HepG2 (cell line): ENCODE data around the gene CNNM4. TPM values are rescaled to one million over a fixed set of nuclear protein-coding genes. Genes with fewer than 3 reads are reported as not detected.

Experiments used
- BCL6 ChIP-seq: IDR thresholded peaks from 2 replicates; pipeline ENCODE4 v1.6.1; 2016; ENCODE audit warnings: missing genetic modification reagents, missing compliant biosample characterization
- HDAC1 ChIP-seq: sonication (generic); formaldehyde crosslinking; IDR thresholded peaks from 2 replicates; pipeline ENCODE4 v1.5.1; 2020; ENCODE audit warnings: mild to moderate bottlenecking, missing genetic modification reagents
- POLR2G ChIP-seq: fragments of 200-400 bp; formaldehyde crosslinking; IDR thresholded peaks from 2 replicates; pipeline ENCODE4 v1.6.1; 2018; ENCODE audit warnings: mild to moderate bottlenecking, low read depth, low read length, moderate library complexity
- THAP11 ChIP-seq: IDR thresholded peaks from 2 replicates; pipeline ENCODE4 v1.6.1; 2016; ENCODE audit warnings: missing biosample characterization, missing genetic modification reagents
- ZFAT ChIP-seq: sonication (generic); formaldehyde crosslinking; conservative IDR thresholded peaks from 2 replicates; pipeline ENCODE4 v1.8.1; 2023; ENCODE audit warnings: missing genetic modification reagents, inconsistent platforms
- ZFP36L2 ChIP-seq: sonication (generic); formaldehyde crosslinking; IDR thresholded peaks from 2 replicates; pipeline ENCODE4 v1.4.0; 2020; ENCODE audit warnings: missing genetic modification reagents
- ZNF136 ChIP-seq: sonication (generic); formaldehyde crosslinking; IDR thresholded peaks from 2 replicates; pipeline ENCODE4 v1.8.1; 2022; ENCODE audit warnings: low read depth, mild to moderate bottlenecking, moderate library complexity, missing genetic modification reagents
- ZNF260 ChIP-seq: sonication (generic); formaldehyde crosslinking; IDR thresholded peaks from 2 replicates; pipeline ENCODE4 v1.4.0; 2020; ENCODE audit warnings: missing genetic modification reagents, low read depth, mild to moderate bottlenecking, borderline replicate concordance
- ZNF614 ChIP-seq: IDR thresholded peaks from 2 replicates; pipeline ENCODE4 v1.6.1; 2018; ENCODE audit warnings: missing biosample characterization, missing genetic modification reagents, inconsistent platforms, borderline replicate concordance
- ZNF687 ChIP-seq: sonication (generic); formaldehyde crosslinking; IDR thresholded peaks from 2 replicates; pipeline ENCODE4 v1.5.1; 2020; ENCODE audit warnings: mild to moderate bottlenecking, missing genetic modification reagents, moderate library complexity
- ZNF704 ChIP-seq: sonication (generic); formaldehyde crosslinking; IDR thresholded peaks from 2 replicates; pipeline ENCODE4 v1.8.1; 2023; ENCODE audit warnings: mild to moderate bottlenecking, inconsistent platforms, moderate library complexity, missing genetic modification reagents, borderline replicate concordance
- polyA plus RNA-seq, 8 experiments: library from polyadenylated mRNA; depleted of rRNA in 3 of 8; stranded (reverse) in 7 of 8; unstranded in 1 of 8; fragments of >200 nt; fragmentation: Illumina TruSeq in 4 of 8; extraction: Trizol in 4 of 8; gene quantifications; 2 replicates each; pipeline versions ENCODE4 v1.2.1 to v1.2.3, GENCODE V29; 2011 to 2016; ENCODE audit warnings: low read depth in 4 of 8, missing spikeins in 1 of 8, mixed read lengths in 1 of 8; ENCODE audit not compliant: insufficient read depth in 1 of 8
- total RNA-seq, 5 experiments: library from RNA; depleted of rRNA; stranded (reverse); fragments of >200 nt; fragmentation: Illumina TruSeq; extraction: Trizol; gene quantifications; 2 replicates each; pipeline ENCODE4 v1.2.3, GENCODE V29; 2016; ENCODE audit warnings: low read depth in 1 of 5
- TF ChIP-seq, protein P1 (sequence below): sonication (generic); formaldehyde crosslinking; IDR thresholded peaks from 2 replicates; pipeline ENCODE4 v1.4.0; 2020; ENCODE audit warnings: mild to moderate bottlenecking, low read depth, missing genetic modification reagents

The CNNM4 gene
- total and polyA plus RNA-seq, 2 of the 13 experiments (the other 11 are each of a cell fraction or from before 2014, with no cell fraction given) = 5.9 to 8.4 TPM

GRCh38 chr2:96801005-96801785, 40.5 kb downstream of the CNNM4 start (continued):
- TF ChIP-seq ZNF260 (CRISPR knock-in tag) = no peak
- no peak for TF ChIP-seq BCL6 (CRISPR knock-in tag)
- TF ChIP-seq POLR2G = no peak
- 0 out of 2 replicates have a peak, but pooled peaks have one; percentile 30 for TF ChIP-seq THAP11
- TF ChIP-seq, protein P1, sequence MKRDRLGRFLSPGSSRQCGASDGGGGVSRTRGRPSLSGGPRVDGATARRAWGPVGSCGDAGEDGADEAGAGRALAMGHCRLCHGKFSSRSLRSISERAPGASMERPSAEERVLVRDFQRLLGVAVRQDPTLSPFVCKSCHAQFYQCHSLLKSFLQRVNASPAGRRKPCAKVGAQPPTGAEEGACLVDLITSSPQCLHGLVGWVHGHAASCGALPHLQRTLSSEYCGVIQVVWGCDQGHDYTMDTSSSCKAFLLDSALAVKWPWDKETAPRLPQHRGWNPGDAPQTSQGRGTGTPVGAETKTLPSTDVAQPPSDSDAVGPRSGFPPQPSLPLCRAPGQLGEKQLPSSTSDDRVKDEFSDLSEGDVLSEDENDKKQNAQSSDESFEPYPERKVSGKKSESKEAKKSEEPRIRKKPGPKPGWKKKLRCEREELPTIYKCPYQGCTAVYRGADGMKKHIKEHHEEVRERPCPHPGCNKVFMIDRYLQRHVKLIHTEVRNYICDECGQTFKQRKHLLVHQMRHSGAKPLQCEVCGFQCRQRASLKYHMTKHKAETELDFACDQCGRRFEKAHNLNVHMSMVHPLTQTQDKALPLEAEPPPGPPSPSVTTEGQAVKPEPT = 0 out of 2 replicates have a peak, but pooled peaks have one; percentile 39
- TF ChIP-seq ZNF704 (CRISPR knock-in tag) = no peak
- TF ChIP-seq ZFP36L2 = no peak
- no peak for TF ChIP-seq ZNF136 (CRISPR knock-in tag)
- no peak for TF ChIP-seq HDAC1 (CRISPR knock-in tag)
- TF ChIP-seq ZNF614 (CRISPR knock-in tag) = peak; percentile 41; the same call in 1 of the 2 replicates
- no peak for TF ChIP-seq ZFAT (CRISPR knock-in tag)
- peak; percentile 84 for TF ChIP-seq ZNF687
